ENCODE measurements around the gene GABRR2. TPM values are rescaled to one million over a fixed set of nuclear protein-coding genes. Genes with fewer than 3 reads are reported as not detected.

The GABRR2 gene
- total RNA-seq, 1 donor from 2014 or later = 0.87 TPM

DNA sequence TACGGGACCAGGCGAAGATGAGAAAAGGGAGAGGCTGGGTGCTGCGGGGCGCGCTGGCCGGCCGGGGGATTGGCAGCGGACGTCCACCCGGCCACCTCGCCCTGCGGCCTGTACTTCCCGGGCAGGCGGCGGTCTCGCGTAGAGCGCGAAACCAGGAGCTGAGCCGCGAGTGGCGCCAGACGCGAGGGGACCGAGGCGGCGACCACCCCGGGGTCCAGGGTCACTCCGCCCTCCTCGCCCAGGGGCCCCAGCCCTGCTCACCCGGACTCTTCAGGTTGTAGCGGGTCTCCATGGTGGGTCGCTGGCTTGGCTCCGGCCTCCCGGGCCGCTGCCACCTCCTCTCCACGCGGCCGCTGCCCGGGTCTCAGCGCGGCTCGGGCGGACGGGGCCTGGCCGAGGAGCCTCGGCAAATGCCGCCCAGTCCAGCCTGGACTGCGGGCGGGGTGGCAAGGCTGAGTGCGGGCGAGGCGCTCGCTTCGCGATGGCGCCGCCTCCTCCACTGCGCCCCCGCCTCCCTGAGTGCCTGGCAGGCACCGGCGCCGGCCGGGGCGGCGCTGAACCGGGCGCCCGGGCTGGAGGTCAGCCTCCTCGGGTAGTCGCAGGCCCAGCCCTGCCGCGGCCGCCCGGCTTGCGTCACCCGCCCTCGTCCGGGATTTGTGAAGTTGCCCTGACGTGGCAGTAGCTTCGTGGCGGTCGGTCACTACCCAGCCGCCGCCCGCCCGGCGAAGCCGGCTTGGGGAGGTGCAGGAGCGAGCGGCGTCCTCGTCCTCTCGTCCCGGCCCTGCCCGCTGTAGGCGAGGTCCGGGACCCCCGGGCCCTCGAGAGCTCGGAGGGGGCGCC lies 37.4 kb upstream of the GABRR2 start, which contains the start of gene UBE2J1:
Gene UBE2J1, minus strand, starts transcription at position 445 of the 840 bp plus-strand sequence. Its CDS starts 153 bp downstream, at position 292.
- no peaks in the 10 kb centered on the region for H3K27me3 Mint-ChIP-seq (ENCODE audit: low read depth)
- peak within 1 kb of the TSS; percentile 95 for H3K4me3 Mint-ChIP-seq
- peaks cover 2% of the 10 kb centered on the region for H3K36me3 Mint-ChIP-seq
- peak; percentile 60 to 83 for DNase-seq (ENCODE audit: low spot score in 2 of 2, unreplicated experiment in 2 of 2)
- no peaks in the 10 kb centered on the region for H3K9me3 Mint-ChIP-seq
- H3K4me1 Mint-ChIP-seq = peaks cover 49% of the 10 kb centered on the region
- TF ChIP-seq, protein P1, sequence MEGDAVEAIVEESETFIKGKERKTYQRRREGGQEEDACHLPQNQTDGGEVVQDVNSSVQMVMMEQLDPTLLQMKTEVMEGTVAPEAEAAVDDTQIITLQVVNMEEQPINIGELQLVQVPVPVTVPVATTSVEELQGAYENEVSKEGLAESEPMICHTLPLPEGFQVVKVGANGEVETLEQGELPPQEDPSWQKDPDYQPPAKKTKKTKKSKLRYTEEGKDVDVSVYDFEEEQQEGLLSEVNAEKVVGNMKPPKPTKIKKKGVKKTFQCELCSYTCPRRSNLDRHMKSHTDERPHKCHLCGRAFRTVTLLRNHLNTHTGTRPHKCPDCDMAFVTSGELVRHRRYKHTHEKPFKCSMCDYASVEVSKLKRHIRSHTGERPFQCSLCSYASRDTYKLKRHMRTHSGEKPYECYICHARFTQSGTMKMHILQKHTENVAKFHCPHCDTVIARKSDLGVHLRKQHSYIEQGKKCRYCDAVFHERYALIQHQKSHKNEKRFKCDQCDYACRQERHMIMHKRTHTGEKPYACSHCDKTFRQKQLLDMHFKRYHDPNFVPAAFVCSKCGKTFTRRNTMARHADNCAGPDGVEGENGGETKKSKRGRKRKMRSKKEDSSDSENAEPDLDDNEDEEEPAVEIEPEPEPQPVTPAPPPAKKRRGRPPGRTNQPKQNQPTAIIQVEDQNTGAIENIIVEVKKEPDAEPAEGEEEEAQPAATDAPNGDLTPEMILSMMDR (IDR thresholded peaks at IDR 0.05; ENCODE audit: unreplicated experiment) = no peak
- H3K27ac Mint-ChIP-seq = peak within 1 kb of the TSS; percentile 99

DNA sequence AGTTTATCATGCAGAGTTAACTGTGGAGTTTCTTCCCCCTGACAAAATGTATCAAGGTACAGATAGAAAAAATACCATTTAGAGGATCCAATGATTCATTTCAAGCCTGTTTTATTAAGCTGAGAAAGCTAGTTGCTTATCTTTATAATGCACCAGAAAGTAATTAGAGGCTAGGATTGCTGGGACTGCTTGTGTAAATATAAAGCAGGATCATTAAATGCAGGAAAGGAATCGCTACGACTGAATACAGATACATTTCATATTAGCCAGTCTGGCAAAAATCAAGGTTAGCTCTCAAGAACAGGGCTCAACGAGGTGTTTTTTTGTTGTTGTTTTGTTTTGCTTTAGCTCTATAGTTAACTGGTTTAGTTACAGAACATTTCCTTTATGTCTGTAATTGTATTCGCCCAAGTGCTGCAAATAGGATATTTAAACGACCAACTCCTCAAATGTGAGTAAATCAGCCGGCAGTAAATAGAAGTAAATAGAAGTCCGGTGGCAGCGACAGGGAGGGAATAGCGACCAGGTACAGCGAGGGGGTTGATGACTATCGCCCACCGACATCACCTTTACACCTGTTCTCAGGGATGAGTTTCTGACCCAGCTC lies 36.7 kb upstream of the GABRR2 start:
- Mint-ChIP-seq H3K4me3 (peak overlapping the region; percentile 95), H3K4me1 (peaks cover 52% of the 10 kb centered on the region), H3K27ac (peak overlapping the region; percentile 99), H3K27me3 (ENCODE audit: low read depth) (no peaks in the 10 kb centered on the region), H3K9me3 (no peaks in the 10 kb centered on the region), H3K36me3 (peaks cover 2% of the 10 kb centered on the region)
- no peak for DNase-seq (ENCODE audit: low spot score in 2 of 2, unreplicated experiment in 2 of 2)
- TF ChIP-seq, protein P1 (IDR thresholded peaks at IDR 0.05; ENCODE audit: unreplicated experiment) = no peak

DNA sequence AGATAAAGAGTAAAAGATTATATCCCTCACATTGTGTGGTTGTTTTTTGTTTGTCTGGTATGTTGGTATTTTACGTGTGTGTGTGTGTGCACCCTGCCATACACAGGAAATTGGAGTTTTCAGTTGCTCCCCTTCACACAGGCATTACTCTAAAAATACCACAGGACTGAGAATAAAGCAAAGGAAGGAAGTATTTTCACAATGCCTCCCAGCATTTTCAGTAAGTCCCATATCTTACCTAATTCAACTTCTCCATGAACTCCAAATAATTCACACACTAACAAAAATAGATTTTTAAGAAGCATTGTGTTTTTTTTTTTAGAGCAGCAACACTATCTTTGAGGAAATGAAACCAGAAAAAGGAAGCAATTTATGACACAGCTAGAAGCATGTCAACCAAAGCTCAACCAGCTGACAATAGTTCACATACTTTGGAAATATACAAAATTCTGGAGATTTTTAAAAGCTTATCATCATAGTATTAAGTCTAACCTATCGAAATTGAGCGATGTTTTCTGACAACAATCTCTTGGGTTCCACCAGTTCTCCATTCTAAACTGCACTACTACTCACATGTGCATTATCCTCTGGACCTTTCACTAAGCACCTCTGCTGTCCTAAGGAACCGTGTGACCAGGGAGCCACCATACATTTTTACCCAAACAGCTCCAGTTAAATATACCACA lies 35.3 kb upstream of the GABRR2 start:
- Mint-ChIP-seq H3K27ac (peak overlapping the region; percentile 99), H3K27me3 (ENCODE audit: low read depth) (no peaks in the 10 kb centered on the region), H3K4me3 (peak overlapping the region; percentile 95), H3K36me3 (peaks cover 2% of the 10 kb centered on the region), H3K4me1 (peaks cover 60% of the 10 kb centered on the region), H3K9me3 (no peaks in the 10 kb centered on the region)
- DNase-seq (ENCODE audit: low spot score in 2 of 2, unreplicated experiment in 2 of 2) = no peak
- TF ChIP-seq, protein P1 (IDR thresholded peaks at IDR 0.05; ENCODE audit: unreplicated experiment) = no peak

DNA sequence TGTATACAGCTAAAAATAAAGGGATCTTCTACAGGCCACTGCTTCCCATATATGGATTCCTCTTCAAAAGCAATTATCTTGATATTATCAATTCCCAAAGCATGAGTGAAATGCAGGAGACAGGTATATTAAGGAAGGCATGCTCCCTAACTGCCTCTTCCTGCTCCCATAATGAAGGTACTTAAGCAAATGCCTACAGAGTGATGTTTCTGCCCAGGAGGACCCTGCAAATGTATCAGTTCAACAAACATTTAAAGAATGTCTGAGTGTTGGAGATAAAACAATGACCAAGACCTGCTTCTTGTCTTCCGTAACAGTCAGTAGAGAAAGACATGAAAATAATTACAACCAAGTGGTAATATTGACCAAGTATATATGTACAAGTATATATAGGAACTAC lies 33.3 kb upstream of the GABRR2 start:
- H3K36me3 Mint-ChIP-seq = peaks cover 2% of the 10 kb centered on the region
- H3K4me3 Mint-ChIP-seq = no peak overlapping the region
- peaks cover 54% of the 10 kb centered on the region for H3K4me1 Mint-ChIP-seq
- H3K27ac Mint-ChIP-seq = peak overlapping the region; percentile 99
- TF ChIP-seq, protein P1 (IDR thresholded peaks at IDR 0.05; ENCODE audit: unreplicated experiment) = no peak
- no peaks in the 10 kb centered on the region for H3K27me3 Mint-ChIP-seq (ENCODE audit: low read depth)
- DNase-seq (ENCODE audit: low spot score in 2 of 2, unreplicated experiment in 2 of 2) = no peak
- no peaks in the 10 kb centered on the region for H3K9me3 Mint-ChIP-seq

DNA sequence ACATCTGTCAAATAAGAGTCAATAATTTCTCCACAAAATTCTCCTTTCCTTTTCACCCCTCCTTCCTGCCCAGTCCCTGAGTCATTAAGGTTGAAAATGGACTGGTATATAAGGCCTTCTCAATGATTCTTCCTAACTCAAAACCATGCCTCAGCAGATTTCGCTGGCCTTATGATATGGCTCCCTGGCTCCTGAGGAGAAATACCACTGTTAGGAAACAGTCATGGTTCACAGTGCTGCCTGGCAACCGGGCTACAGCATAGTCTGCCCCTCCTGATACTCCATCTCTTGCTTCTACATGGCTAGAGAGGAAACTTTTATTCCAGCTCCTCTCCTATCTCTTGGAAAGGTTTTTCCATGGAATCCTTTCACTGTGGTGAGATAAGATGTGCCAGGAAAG lies 32.7 kb upstream of the GABRR2 start:
- H3K4me1 Mint-ChIP-seq = peaks cover 53% of the 10 kb centered on the region
- no peaks in the 10 kb centered on the region for H3K9me3 Mint-ChIP-seq
- H3K27me3 Mint-ChIP-seq (ENCODE audit: low read depth) = no peaks in the 10 kb centered on the region
- no peak for DNase-seq (ENCODE audit: low spot score in 2 of 2, unreplicated experiment in 2 of 2)
- no peak overlapping the region for H3K4me3 Mint-ChIP-seq
- TF ChIP-seq, protein P1 (IDR thresholded peaks at IDR 0.05; ENCODE audit: unreplicated experiment) = no peak
- H3K27ac Mint-ChIP-seq = peak overlapping the region; percentile 99
- peaks cover 3% of the 10 kb centered on the region for H3K36me3 Mint-ChIP-seq

Measured in mesothelial cell of epicardium (in vitro differentiated cells).